Vagina (tissue), 2 donors: ENCODE measurements around the gene ENO1. TPM values are rescaled to one million over a fixed set of nuclear protein-coding genes. Genes with fewer than 3 reads are reported as not detected.

Experiments
- DNase-seq, 2 donors: peaks; one replicate each; pipeline ENCODE4 v3.0.0-alpha.2; 2017; ENCODE audit errors: extremely low spot score in 2 of 2
- H3K27ac ChIP-seq: fragments of 200-600 bp; sonication (generic); one replicate; pipeline ENCODE4 v1.5.1; 2019
- H3K27me3 ChIP-seq: fragments of 200-600 bp; sonication (generic); one replicate; pipeline ENCODE4 v1.5.1; 2019
- H3K36me3 ChIP-seq, 2 donors: fragments of 200-600 bp; sonication (generic); one replicate each; pipeline ENCODE4 v1.5.1; 2017 to 2019
- H3K4me1 ChIP-seq: fragments of 200-600 bp; sonication (generic); one replicate; pipeline ENCODE4 v1.5.1; 2019
- H3K4me3 ChIP-seq, 2 donors: fragments of 200-600 bp; sonication (generic); 1 replicate in 1 of 2; 2 replicates in 1 of 2; pipeline ENCODE4 v1.5.1; 2016 to 2019
- H3K9me3 ChIP-seq: fragments of 200-600 bp; sonication (generic); one replicate; pipeline ENCODE4 v1.5.1; 2019
- POLR2A ChIP-seq, 2 donors: fragments of 450-650 bp; IDR thresholded peaks; one replicate each; pipeline ENCODE4 v1.6.1; 2017; ENCODE audit warnings: antibody characterized with exemption in 2 of 2, mild to moderate bottlenecking in 2 of 2, moderate library complexity in 2 of 2
- POLR2AphosphoS5 ChIP-seq, 2 donors: sonication (generic); formaldehyde crosslinking; IDR thresholded peaks; one replicate each; pipeline ENCODE4 v1.9.0; 2017; ENCODE audit warnings: antibody characterized with exemption in 2 of 2, mild to moderate bottlenecking in 2 of 2, low read depth in 1 of 2; ENCODE audit not compliant: insufficient read depth in 1 of 2
- intact Hi-C: fragments of 100-400 bp; cut with DNase I; formaldehyde crosslinking; loops from one replicate; pipeline ENCODE4 v1.15.1; 2023
- microRNA-seq: library from miRNA; unstranded; fragments of <30 nt; microRNA quantifications from one replicate; pipeline ENCODE4, GENCODE V29; 2017; ENCODE audit warnings: borderline number of aligned reads, borderline replicate concordance
- small RNA-seq: library from RNA; depleted of rRNA; stranded (forward); fragments of <200 nt; gene quantifications from one replicate; pipeline ENCODE3, GENCODE V24; 2016
- total RNA-seq: library from RNA; depleted of rRNA; stranded (reverse); fragments of >200 nt; gene quantifications from one replicate; pipeline ENCODE4 v1.2.3, GENCODE V29; 2016
- TF ChIP-seq, protein P1 (sequence below), 3 experiments: fragments of 450-650 bp in 2 of 3; fragments of 200-600 bp in 1 of 3; sonication (generic) in 1 of 3; IDR thresholded peaks; one replicate each; pipeline ENCODE4 v1.5.1; 2017 to 2019; ENCODE audit warnings: antibody characterized with exemption in 3 of 3, mild to moderate bottlenecking in 2 of 3, moderate library complexity in 2 of 3

Gene ENO1
- total RNA-seq, 1 donor from 2014 or later, result 558 TPM

DNA sequence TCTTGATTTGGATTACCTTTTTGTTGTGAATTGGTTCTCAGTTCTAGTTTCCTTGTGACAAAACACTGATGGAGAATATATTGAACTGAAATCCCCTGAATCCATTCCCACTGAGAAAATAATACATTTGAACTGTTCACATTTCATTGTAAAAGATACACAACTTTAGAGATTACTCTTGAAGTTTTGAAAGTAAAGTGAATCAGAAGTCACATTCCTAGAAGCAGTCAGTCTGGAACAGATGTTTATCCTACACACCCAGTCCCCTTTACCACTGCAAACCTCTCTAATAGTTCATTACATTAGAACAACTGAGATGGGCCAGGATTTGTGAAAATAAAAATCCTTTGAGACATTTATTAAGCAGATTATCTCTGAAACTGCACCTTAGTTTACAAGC is 64.5 kb downstream of the ENO1 start:
- no peak for DNase-seq
- Histone ChIP-seq H3K4me1 (peaks cover 44% of the 10 kb centered on the region), H3K36me3 (no peaks in the 10 kb centered on the region), H3K27ac (no peak overlapping the region), H3K27me3 (no peaks in the 10 kb centered on the region), H3K9me3 (no peaks in the 10 kb centered on the region), H3K4me3 (no peak overlapping the region)
- intact Hi-C loops, result no loop called here
- TF ChIP-seq POLR2A (IDR thresholded peaks at IDR 0.05), result no peak
- TF ChIP-seq, protein P1, sequence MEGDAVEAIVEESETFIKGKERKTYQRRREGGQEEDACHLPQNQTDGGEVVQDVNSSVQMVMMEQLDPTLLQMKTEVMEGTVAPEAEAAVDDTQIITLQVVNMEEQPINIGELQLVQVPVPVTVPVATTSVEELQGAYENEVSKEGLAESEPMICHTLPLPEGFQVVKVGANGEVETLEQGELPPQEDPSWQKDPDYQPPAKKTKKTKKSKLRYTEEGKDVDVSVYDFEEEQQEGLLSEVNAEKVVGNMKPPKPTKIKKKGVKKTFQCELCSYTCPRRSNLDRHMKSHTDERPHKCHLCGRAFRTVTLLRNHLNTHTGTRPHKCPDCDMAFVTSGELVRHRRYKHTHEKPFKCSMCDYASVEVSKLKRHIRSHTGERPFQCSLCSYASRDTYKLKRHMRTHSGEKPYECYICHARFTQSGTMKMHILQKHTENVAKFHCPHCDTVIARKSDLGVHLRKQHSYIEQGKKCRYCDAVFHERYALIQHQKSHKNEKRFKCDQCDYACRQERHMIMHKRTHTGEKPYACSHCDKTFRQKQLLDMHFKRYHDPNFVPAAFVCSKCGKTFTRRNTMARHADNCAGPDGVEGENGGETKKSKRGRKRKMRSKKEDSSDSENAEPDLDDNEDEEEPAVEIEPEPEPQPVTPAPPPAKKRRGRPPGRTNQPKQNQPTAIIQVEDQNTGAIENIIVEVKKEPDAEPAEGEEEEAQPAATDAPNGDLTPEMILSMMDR (IDR thresholded peaks at IDR 0.05), result no peak

DNA sequence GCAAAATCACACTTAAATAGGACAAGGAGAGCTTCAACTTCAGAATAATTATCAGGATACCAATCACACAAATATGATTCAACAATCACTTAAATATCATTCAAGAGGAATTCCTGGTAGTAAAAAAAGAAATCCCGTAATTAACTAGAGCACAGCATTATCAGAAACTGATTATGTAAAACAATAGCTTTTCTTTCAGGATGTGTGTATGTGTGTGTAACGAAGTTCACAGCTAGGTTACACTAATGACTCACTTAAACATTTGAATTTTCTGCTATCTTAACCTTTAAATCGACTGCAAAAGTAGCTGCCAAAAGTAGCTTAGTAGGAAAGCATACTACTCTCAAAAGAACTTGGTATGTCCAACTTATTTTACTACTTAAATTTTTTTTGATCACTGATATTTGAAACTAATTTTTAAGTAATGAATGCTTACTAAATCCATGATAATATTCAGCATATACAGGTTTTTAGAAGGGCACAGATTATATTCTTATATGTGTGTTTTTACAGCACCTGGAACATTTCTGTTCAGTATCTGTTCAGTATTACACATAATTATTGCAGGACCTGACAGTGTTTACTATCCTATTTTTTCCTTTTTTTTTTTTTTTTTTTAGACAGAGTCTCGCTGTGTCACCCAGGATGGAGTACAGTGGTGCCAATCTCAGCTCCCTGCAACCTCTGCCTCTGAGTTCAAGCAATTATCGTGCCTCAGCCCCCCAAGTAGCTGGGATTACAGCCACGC is 65.3 kb downstream of the ENO1 start:
- H3K27ac ChIP-seq, result no peak overlapping the region
- H3K4me3 ChIP-seq, result no peak overlapping the region

DNA sequence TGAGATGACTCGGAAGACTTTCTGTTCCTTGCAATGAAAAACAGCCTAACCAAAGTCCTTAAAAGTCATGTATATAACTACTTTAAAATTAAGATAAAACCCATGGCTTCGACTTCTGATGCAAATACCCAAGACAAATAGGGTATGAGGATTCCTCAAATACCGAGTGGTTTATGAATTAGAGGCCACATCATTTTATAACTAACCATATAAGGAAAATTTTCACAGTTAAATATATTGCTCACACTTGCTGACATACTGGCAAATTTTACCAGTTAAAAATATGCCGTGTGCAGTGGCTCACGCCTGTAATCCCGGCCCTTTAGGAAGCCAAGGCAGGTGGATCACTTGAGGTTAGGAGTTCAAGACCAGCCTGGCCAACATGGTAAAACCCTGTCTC is 66.4 kb downstream of the ENO1 start:
- H3K27me3 ChIP-seq, result no peaks in the 10 kb centered on the region
- intact Hi-C loops, result no loop called here
- TF ChIP-seq, protein P1 (IDR thresholded peaks at IDR 0.05), result no peak
- no peak for TF ChIP-seq POLR2AphosphoS5 (IDR thresholded peaks at IDR 0.05; ENCODE audit: insufficient read depth in 1 of 2, low read depth in 1 of 2)
- no peak for TF ChIP-seq POLR2A (IDR thresholded peaks at IDR 0.05)
- H3K4me1 ChIP-seq, result peaks cover 43% of the 10 kb centered on the region
- H3K9me3 ChIP-seq, result no peaks in the 10 kb centered on the region
- no peak for DNase-seq
- no peak overlapping the region for H3K4me3 ChIP-seq
- H3K36me3 ChIP-seq, result no peaks in the 10 kb centered on the region
- no peak overlapping the region for H3K27ac ChIP-seq

More for the DNA sequence above, 65.3 kb downstream of the ENO1 start:
- H3K9me3 ChIP-seq, result no peaks in the 10 kb centered on the region
- intact Hi-C loops, result no loop called here
- H3K36me3 ChIP-seq, result no peaks in the 10 kb centered on the region
- TF ChIP-seq POLR2A (IDR thresholded peaks at IDR 0.05) (no peak), POLR2AphosphoS5 (IDR thresholded peaks at IDR 0.05; ENCODE audit: insufficient read depth in 1 of 2, low read depth in 1 of 2) (no peak)
- TF ChIP-seq, protein P1 (IDR thresholded peaks at IDR 0.05), result no peak
- DNase-seq, result no peak
- H3K27me3 ChIP-seq, result no peaks in the 10 kb centered on the region
- H3K4me1 ChIP-seq, result peaks cover 44% of the 10 kb centered on the region

Small RNA genes within 50 kb of the gene (microRNA-seq; reads per million reads assigned to microRNA genes)
- not detected for gene MIR6728

Small RNA genes within 50 kb of the gene (small RNA-seq; reads per million reads assigned to genes)
- gene AL139415.2 (not detected), gene MIR6728 (not detected), gene RNU6-304P (not detected)

Other genes with a start within 250 kb of the ENO1 start
- gene RERE, start 61.0 kb downstream of the ENO1 start, total RNA-seq, result 80.3 TPM
- not detected for gene CA6, start 67.2 kb upstream of the ENO1 start, total RNA-seq
- gene SLC2A7, start 147.7 kb upstream of the ENO1 start, total RNA-seq, result not detected
- gene SLC2A5, start 190.9 kb upstream of the ENO1 start, total RNA-seq, result 8.1 TPM